SU-DHL-6 (cell line): Measurements from ENCODE around the gene PTPN4.

Experiments used
- CTCF ChIP-seq: fragments of 200-600 bp; sonication (generic); IDR thresholded peaks from one replicate; pipeline ENCODE4 v1.5.1; 2017; ENCODE audit warnings: antibody characterized with exemption, mild to moderate bottlenecking, low read length, moderate library complexity; ENCODE audit not compliant: insufficient read depth, poor library complexity, severe bottlenecking
- EZH2phosphoT487 ChIP-seq: fragments of 200-600 bp; sonication (generic), shearing (Covaris generic); conservative IDR thresholded peaks from 2 replicates; pipeline ENCODE4 v1.6.1; 2018; ENCODE audit warnings: mild to moderate bottlenecking, antibody characterized with exemption, low read length, moderate library complexity, mixed read lengths

GRCh38 chr2:119800376-119800902, 40.7 kb downstream of the PTPN4 start:
- no peak for TF ChIP-seq CTCF
- no peak for TF ChIP-seq EZH2phosphoT487
